OCI-LY1 (cell line): ENCODE results near the gene NMRK2.

Experiments used
- H2AFZ ChIP-seq: fragments of 200-600 bp; sonication (generic), shearing (Covaris generic); 2 replicates; pipeline ENCODE4 v1.6.0; 2014; ENCODE audit warnings: antibody characterized with exemption, mild to moderate bottlenecking, low read length
- H3F3A ChIP-seq: fragments of 200-600 bp; sonication (generic), shearing (Covaris generic); 2 replicates; pipeline ENCODE4 v1.6.0; 2014; ENCODE audit warnings: mild to moderate bottlenecking, antibody characterized with exemption, low read length, moderate library complexity; ENCODE audit not compliant: insufficient read depth
- H3K27ac ChIP-seq: fragments of 200-600 bp; sonication (generic); 2 replicates; pipeline ENCODE4 v1.5.1; 2014; ENCODE audit warnings: low read length, mixed run types, mild to moderate bottlenecking, low read depth; ENCODE audit not compliant: poor library complexity, severe bottlenecking
- H3K27me3 ChIP-seq: fragments of 200-600 bp; sonication (generic); 2 replicates; pipeline ENCODE4 v1.6.0; 2014; ENCODE audit warnings: antibody characterized with exemption, mild to moderate bottlenecking, low read length, moderate library complexity; ENCODE audit not compliant: insufficient read depth
- H3K36me3 ChIP-seq: fragments of 200-600 bp; sonication (generic); 2 replicates; pipeline ENCODE4 v1.6.1; 2014; ENCODE audit warnings: mild to moderate bottlenecking, antibody characterized with exemption, low read length, moderate library complexity, mixed read lengths; ENCODE audit not compliant: insufficient read depth
- H3K4me1 ChIP-seq: fragments of 200-600 bp; sonication (generic); 2 replicates; pipeline ENCODE4 v1.5.1; 2014; ENCODE audit warnings: mild to moderate bottlenecking, low read length, moderate library complexity; ENCODE audit not compliant: insufficient read depth, severe bottlenecking
- H3K4me2 ChIP-seq: fragments of 200-600 bp; sonication (generic), shearing (Covaris generic); 2 replicates; pipeline ENCODE4 v1.6.1; 2014; ENCODE audit warnings: low read length
- H3K4me3 ChIP-seq: fragments of 200-600 bp; sonication (generic); 2 replicates; pipeline ENCODE4 v1.5.1; 2014; ENCODE audit warnings: low read length, low read depth, mild to moderate bottlenecking, mixed read lengths; ENCODE audit not compliant: poor library complexity, severe bottlenecking
- H3K79me2 ChIP-seq: fragments of 200-600 bp; shearing (Covaris generic); 2 replicates; pipeline ENCODE4 v1.6.1; 2016; ENCODE audit warnings: mixed run types, low read length, mixed read lengths; ENCODE audit not compliant: insufficient read depth
- H3K9ac ChIP-seq: fragments of 200-600 bp; sonication (generic), shearing (Covaris generic); 2 replicates; pipeline ENCODE4 v1.6.1; 2014; ENCODE audit warnings: mild to moderate bottlenecking, low read length, mixed read lengths
- H3K9me2 ChIP-seq: fragments of 200-600 bp; sonication (generic), shearing (Covaris generic); 2 replicates; pipeline ENCODE4 v1.6.1; 2014; ENCODE audit warnings: low read depth, mild to moderate bottlenecking, low read length, mixed read lengths
- H3K9me3 ChIP-seq: fragments of 200-600 bp; shearing (Covaris generic); 2 replicates; pipeline ENCODE4 v1.6.1; 2014; ENCODE audit warnings: low read length, mixed read lengths
- H4K20me1 ChIP-seq: fragments of 200-600 bp; sonication (generic), shearing (Covaris generic); 2 replicates; pipeline ENCODE4 v1.6.0; 2016; ENCODE audit warnings: mild to moderate bottlenecking, low read length; ENCODE audit not compliant: insufficient read depth
- CTCF ChIP-seq: fragments of 200-600 bp; sonication (generic), shearing (Covaris generic); IDR thresholded peaks from 2 replicates; pipeline ENCODE4 v1.5.1; 2017; ENCODE audit warnings: mild to moderate bottlenecking, antibody characterized with exemption, low read length, moderate library complexity, mixed read lengths
- EZH2 ChIP-seq: fragments of 200-600 bp; sonication (generic), shearing (Covaris generic); IDR thresholded peaks from 2 replicates; pipeline ENCODE4 v1.8.0; 2017; ENCODE audit warnings: borderline replicate concordance, mixed run types, mild to moderate bottlenecking, antibody characterized with exemption, low read length, moderate library complexity, mixed read lengths

Gene NMRK2

GRCh38 chr19:3979289-3979673 is 46.4 kb downstream of the NMRK2 start:
- H2AFZ ChIP-seq = no peak overlapping the region
- H3K4me1 ChIP-seq = peaks cover 14% of the 10 kb centered on the region
- no peak overlapping the region for H3K4me2 ChIP-seq
- H3K4me3 ChIP-seq = no peak overlapping the region
- no peaks in the 10 kb centered on the region for H3K9me3 ChIP-seq
- H4K20me1 ChIP-seq = no peaks in the 10 kb centered on the region
- H3K9me2 ChIP-seq = no peaks in the 10 kb centered on the region
- no peak overlapping the region for H3K27ac ChIP-seq
- H3F3A ChIP-seq = peaks cover 9% of the 10 kb centered on the region; the same call in 1 of the 2 replicates
- H3K27me3 ChIP-seq = no peaks in the 10 kb centered on the region
- H3K79me2 ChIP-seq = peaks cover 18% of the 10 kb centered on the region
- TF ChIP-seq CTCF = no peak
- no peak for TF ChIP-seq EZH2
- H3K9ac ChIP-seq = no peak overlapping the region
- peaks cover 93% of the 10 kb centered on the region for H3K36me3 ChIP-seq

GRCh38 chr19:3979674-3980352 is 46.9 kb downstream of the NMRK2 start:
- H3K4me1 ChIP-seq = peaks cover 15% of the 10 kb centered on the region
- H3K27ac ChIP-seq = no peak overlapping the region
- H3K9me3 ChIP-seq = no peaks in the 10 kb centered on the region
- H2AFZ ChIP-seq = no peak overlapping the region
- H3K4me2 ChIP-seq = no peak overlapping the region
- no peaks in the 10 kb centered on the region for H4K20me1 ChIP-seq
- peaks cover 9% of the 10 kb centered on the region; the same call in 1 of the 2 replicates for H3F3A ChIP-seq
- TF ChIP-seq CTCF (no peak), EZH2 (no peak)
- H3K27me3 ChIP-seq = no peaks in the 10 kb centered on the region
- no peak overlapping the region for H3K9ac ChIP-seq
- H3K36me3 ChIP-seq = peaks cover 99% of the 10 kb centered on the region
- peaks cover 24% of the 10 kb centered on the region for H3K79me2 ChIP-seq
- H3K9me2 ChIP-seq = no peaks in the 10 kb centered on the region
- H3K4me3 ChIP-seq = no peak overlapping the region

DNA sequence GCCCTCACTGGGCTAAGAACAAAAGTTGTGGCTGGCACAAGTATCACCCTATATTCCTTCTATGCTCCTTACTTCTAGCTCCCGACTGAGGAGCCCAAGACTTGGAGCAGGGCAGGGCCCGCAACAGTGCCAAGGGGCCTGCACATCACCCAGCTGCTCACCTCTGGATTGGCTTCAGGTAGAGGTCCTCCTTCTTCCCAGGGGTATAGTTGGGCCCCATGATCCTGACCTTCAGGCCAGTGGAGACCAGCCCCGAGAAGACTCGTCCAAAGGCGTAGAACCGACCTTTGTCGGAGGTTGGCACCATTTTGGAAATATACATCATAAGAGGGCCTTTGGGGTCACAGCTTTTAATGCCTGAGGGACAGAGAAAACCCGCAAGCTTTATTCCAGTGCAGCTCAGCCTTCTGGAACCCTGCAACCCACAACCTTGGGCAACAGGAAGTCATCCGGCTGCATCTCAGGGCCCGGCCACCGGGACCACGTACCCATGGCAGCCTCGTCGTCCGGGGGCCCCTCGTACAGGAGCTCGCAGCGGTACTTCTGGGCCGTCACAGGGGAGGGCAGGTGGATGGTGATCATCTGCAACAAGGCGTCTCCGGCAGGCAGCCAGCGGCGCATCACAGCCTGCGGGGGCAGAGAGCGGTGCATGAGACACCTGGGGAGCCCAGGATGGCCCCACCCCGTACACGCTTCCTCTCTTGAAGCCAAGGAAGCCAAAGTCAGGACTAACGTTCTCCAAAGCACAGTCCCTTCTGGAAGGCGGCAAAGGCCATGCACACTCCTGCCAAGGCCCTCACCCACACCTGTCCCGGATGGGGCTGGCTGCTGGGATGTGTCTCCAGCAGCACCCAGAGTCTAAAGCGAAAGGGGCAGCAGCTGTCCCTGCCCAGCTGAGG is 47.7 kb downstream of the NMRK2 start:
- no peak overlapping the region for H3K4me2 ChIP-seq
- peaks cover 17% of the 10 kb centered on the region for H3K4me1 ChIP-seq
- H3F3A ChIP-seq = peaks cover 4% of the 10 kb centered on the region; the same call in 1 of the 2 replicates
- no peak overlapping the region for H2AFZ ChIP-seq
- H3K36me3 ChIP-seq = peaks cover 93% of the 10 kb centered on the region
- H3K79me2 ChIP-seq = peaks cover 28% of the 10 kb centered on the region
- no peaks in the 10 kb centered on the region for H3K9me2 ChIP-seq
- TF ChIP-seq CTCF (no peak), EZH2 (no peak)
- H3K27me3 ChIP-seq = no peaks in the 10 kb centered on the region
- no peaks in the 10 kb centered on the region for H4K20me1 ChIP-seq
- H3K27ac ChIP-seq = no peak overlapping the region
- no peak overlapping the region for H3K4me3 ChIP-seq
- H3K9ac ChIP-seq = no peak overlapping the region
- H3K9me3 ChIP-seq = no peaks in the 10 kb centered on the region
